ENCODE data around the gene ODF4.
"Not testable (repeated sequence)": the region's sequence is repeated elsewhere in the genome, so short reads cannot be mapped to it uniquely, and the experiment has no call there.

Gene ODF4

GRCh38 chr17:8371786-8372185 lies 32.1 kb downstream of the ODF4 start:
- H3K4me1 ChIP-seq (ENCODE audit: low read length): peaks cover 8% of the 10 kb centered on the region
- H3K4me2 ChIP-seq (ENCODE audit: low read length): no peak overlapping the region
- no peaks in the 10 kb centered on the region for H3K79me2 ChIP-seq (ENCODE audit: low read length)
- peaks cover 6% of the 10 kb centered on the region for H3K36me3 ChIP-seq (replicated peaks; ENCODE audit: low read depth, low read length)
- H3K9ac ChIP-seq (ENCODE audit: low read length): no peak overlapping the region
- no peak overlapping the region for H3K27ac ChIP-seq (ENCODE audit: low read length)
- no peaks in the 10 kb centered on the region for H3K9me3 ChIP-seq (ENCODE audit: insufficient read depth, low read length)
- no peak overlapping the region for H2AFZ ChIP-seq (ENCODE audit: low read depth, low read length)
- no peak overlapping the region for H3K4me3 ChIP-seq (ENCODE audit: low read length)
- no peaks in the 10 kb centered on the region for H3K27me3 ChIP-seq (ENCODE audit: low read depth, low read length)
- no peaks in the 10 kb centered on the region for H4K20me1 ChIP-seq (ENCODE audit: insufficient read depth, low read length)
- TF ChIP-seq EZH2phosphoT487 (IDR thresholded peaks at IDR 0.05; ENCODE audit: low read depth): no peak
- no peak for TF ChIP-seq CTCF (IDR thresholded peaks at IDR 0.05; ENCODE audit: low read depth, low read length)

- H4K20me1 ChIP-seq (ENCODE audit: insufficient read depth, low read length): no peaks in the 10 kb centered on the region
- H3K36me3 ChIP-seq (replicated peaks; ENCODE audit: low read depth, low read length): peaks cover 11% of the 10 kb centered on the region
- no peaks in the 10 kb centered on the region for H3K27me3 ChIP-seq (ENCODE audit: low read depth, low read length)
- no peak overlapping the region for H2AFZ ChIP-seq (ENCODE audit: low read depth, low read length)
- peaks cover 13% of the 10 kb centered on the region for H3K4me1 ChIP-seq (ENCODE audit: low read length)
- H3K9me3 ChIP-seq (ENCODE audit: insufficient read depth, low read length): no peaks in the 10 kb centered on the region
- no peak overlapping the region for H3K27ac ChIP-seq (ENCODE audit: low read length)
- TF ChIP-seq CTCF (IDR thresholded peaks at IDR 0.05; ENCODE audit: low read depth, low read length) (no peak), EZH2phosphoT487 (IDR thresholded peaks at IDR 0.05; ENCODE audit: low read depth) (no peak)
- no peak overlapping the region for H3K4me3 ChIP-seq (ENCODE audit: low read length)
- H3K79me2 ChIP-seq (ENCODE audit: low read length): no peaks in the 10 kb centered on the region
- H3K9ac ChIP-seq (ENCODE audit: low read length): no peak overlapping the region
- H3K4me2 ChIP-seq (ENCODE audit: low read length): no peak overlapping the region
These were observed 32.8 kb downstream of the ODF4 start for GRCh38 chr17:8372422-8372821.

GRCh38 chr17:8373856-8374255 lies 34.2 kb downstream of the ODF4 start:
- H3K79me2 ChIP-seq (ENCODE audit: low read length); H4K20me1 ChIP-seq (ENCODE audit: insufficient read depth, low read length); H3K9ac ChIP-seq (ENCODE audit: low read length); H3K27me3 ChIP-seq (ENCODE audit: low read depth, low read length); H3K4me2 ChIP-seq (ENCODE audit: low read length); H3K27ac ChIP-seq (ENCODE audit: low read length); H2AFZ ChIP-seq (ENCODE audit: low read depth, low read length); H3K9me3 ChIP-seq (ENCODE audit: insufficient read depth, low read length); H3K4me3 ChIP-seq (ENCODE audit: low read length): not testable (repeated sequence)
- peaks cover 15% of the 10 kb centered on the region for H3K4me1 ChIP-seq (ENCODE audit: low read length)
- H3K36me3 ChIP-seq (replicated peaks; ENCODE audit: low read depth, low read length): peaks cover 18% of the 10 kb centered on the region

GRCh38 chr17:8375738-8376259 lies 36.2 kb downstream of the ODF4 start:
- no peaks in the 10 kb centered on the region for H3K27me3 ChIP-seq (ENCODE audit: low read depth, low read length)
- no peak for TF ChIP-seq CTCF (IDR thresholded peaks at IDR 0.05; ENCODE audit: low read depth, low read length)
- TF ChIP-seq EZH2phosphoT487 (IDR thresholded peaks at IDR 0.05; ENCODE audit: low read depth): no peak
- no peak overlapping the region for H2AFZ ChIP-seq (ENCODE audit: low read depth, low read length)
- no peak overlapping the region for H3K27ac ChIP-seq (ENCODE audit: low read length)
- peak overlapping the region; percentile 52; the same call in 1 of the 2 replicates for H3K9ac ChIP-seq (ENCODE audit: low read length)
- no peaks in the 10 kb centered on the region for H3K9me3 ChIP-seq (ENCODE audit: insufficient read depth, low read length)
- H3K79me2 ChIP-seq (ENCODE audit: low read length): peaks cover 13% of the 10 kb centered on the region
- peaks cover 20% of the 10 kb centered on the region for H4K20me1 ChIP-seq (ENCODE audit: insufficient read depth, low read length)
- peaks cover 35% of the 10 kb centered on the region for H3K36me3 ChIP-seq (replicated peaks; ENCODE audit: low read depth, low read length)
- peak overlapping the region; percentile 76 for H3K4me2 ChIP-seq (ENCODE audit: low read length)
- H3K4me3 ChIP-seq (ENCODE audit: low read length): peak overlapping the region; percentile 71
- H3K4me1 ChIP-seq (ENCODE audit: low read length): peaks cover 25% of the 10 kb centered on the region
